OCI-LY7 (cell line): Measurements from ENCODE around the gene PLXDC2.

Source experiments
- CTCF ChIP-seq: fragments of 200-600 bp; sonication (generic); conservative IDR thresholded peaks from 2 replicates; pipeline ENCODE4 v1.5.1; 2014; ENCODE audit warnings: mild to moderate bottlenecking, antibody characterized with exemption, low read length, moderate library complexity, mixed read lengths
- EZH2phosphoT487 ChIP-seq: fragments of 200-600 bp; sonication (generic); IDR thresholded peaks from 2 replicates; pipeline ENCODE4 v1.6.1; 2018; ENCODE audit warnings: low read depth, borderline replicate concordance, mild to moderate bottlenecking, mixed run types, antibody characterized with exemption, low read length, moderate library complexity, mixed read lengths

- TF ChIP-seq CTCF (no peak), EZH2phosphoT487 (no peak)
Measured at GRCh38 chr10:19889256-19889655, 73.0 kb downstream of the PLXDC2 start.
